Measurements from ENCODE around the gene CCDC87. TPM values are rescaled to one million over a fixed set of nuclear protein-coding genes. Genes with fewer than 3 reads are reported as not detected.
"Not testable (repeated sequence)": the region's sequence is repeated elsewhere in the genome, so short reads cannot be mapped to it uniquely, and the experiment has no call there.

Gene CCDC87
- polyA plus RNA-seq, 6 donors from 2014 or later, result 0.13 to 0.30 TPM; not detected in 4

DNA sequence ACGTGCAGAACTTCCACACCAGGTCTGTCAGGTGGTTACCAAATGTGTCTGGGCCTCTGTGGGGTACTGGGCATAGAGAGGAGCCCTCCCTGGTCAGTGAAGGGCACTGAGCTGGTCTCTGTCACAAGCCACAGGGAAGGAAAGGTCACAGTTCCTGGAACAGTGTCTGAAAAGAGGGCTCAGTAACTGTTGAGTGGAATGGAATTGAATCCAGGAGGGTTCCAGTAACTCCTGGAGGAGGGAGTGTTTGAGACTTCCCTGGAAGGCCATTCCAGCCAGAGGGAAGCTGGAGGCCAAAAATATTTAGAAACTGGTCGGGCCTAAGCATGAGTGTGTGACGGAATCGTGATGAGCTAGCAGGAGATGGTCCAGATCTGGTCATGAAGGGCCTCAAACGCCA lies 38.3 kb downstream of the CCDC87 start:
- no peaks in the 10 kb centered on the region for H3K36me3 Mint-ChIP-seq
- H3K27ac Mint-ChIP-seq, result peak overlapping the region in 1 of 6 donors; percentile 88
- ATAC-seq (ENCODE audit: low read depth in 2 of 2) (no peak), DNase-seq (no peak)
- no peaks in the 10 kb centered on the region for H3K9me3 Mint-ChIP-seq
- peaks cover 0 to 6% (median 3%) of the 10 kb centered on the region in 3 donors for H3K4me1 Mint-ChIP-seq
- peaks cover 17 to 35% (median 18%) of the 10 kb centered on the region in 3 donors for H3K27me3 Mint-ChIP-seq
- no peak overlapping the region for H3K4me3 Mint-ChIP-seq

DNA sequence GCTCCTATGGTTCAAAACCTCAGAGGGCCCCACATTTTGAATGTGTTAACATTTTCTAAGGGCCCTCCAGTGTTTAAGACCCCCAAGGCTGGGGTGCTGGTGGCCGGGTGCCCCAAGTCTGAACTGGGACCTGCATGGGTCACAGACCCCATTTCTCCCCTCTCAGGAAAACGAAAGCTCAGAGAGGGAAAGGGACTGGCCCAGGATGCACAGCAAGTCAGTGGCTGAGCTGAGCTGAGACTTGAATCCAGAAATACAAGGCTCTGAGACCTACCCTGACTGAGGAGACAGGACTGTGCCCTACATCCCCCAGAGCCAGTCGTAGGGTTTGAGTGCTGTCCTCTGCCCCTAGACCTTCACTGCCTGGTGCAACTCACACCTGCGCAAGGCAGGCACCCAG lies 42.0 kb downstream of the CCDC87 start:
- ATAC-seq (ENCODE audit: low read depth in 2 of 2) (no peak), DNase-seq (no peak)
- H3K27me3 Mint-ChIP-seq, result peaks cover 0 to 21% (median 4%) of the 10 kb centered on the region in 3 donors
- H3K36me3 Mint-ChIP-seq, result no peaks in the 10 kb centered on the region
- no peak overlapping the region for H3K27ac Mint-ChIP-seq
- H3K4me1 Mint-ChIP-seq, result peaks cover 0 to 7% (median 0%) of the 10 kb centered on the region in 3 donors
- no peaks in the 10 kb centered on the region for H3K9me3 Mint-ChIP-seq
- no peak overlapping the region for H3K4me3 Mint-ChIP-seq

DNA sequence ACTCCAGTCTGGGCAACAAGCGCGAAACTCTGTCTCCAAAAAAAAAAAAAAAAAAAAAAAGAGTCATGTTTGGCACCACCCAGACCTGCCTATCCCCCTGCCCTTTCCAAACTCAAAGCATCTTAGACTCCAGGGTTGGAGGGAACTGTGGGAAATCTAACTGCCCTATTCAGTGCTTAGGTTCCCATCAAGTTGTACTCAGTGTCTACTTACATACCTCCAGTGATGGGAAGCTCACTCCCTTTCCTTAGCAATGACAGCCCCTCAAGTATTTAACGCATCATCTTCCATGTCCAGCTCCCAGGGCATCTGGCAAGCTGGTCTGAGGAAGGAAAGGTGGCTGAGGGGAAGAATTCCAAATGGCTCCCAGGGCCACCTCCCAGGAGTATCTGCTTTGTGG lies 43.2 kb downstream of the CCDC87 start:
- peaks cover 5 to 14% (median 6%) of the 10 kb centered on the region in 3 donors for H3K4me1 Mint-ChIP-seq
- no peak overlapping the region for H3K27ac Mint-ChIP-seq
- H3K4me3 Mint-ChIP-seq, result peak overlapping the region in 1 of 8 donors; percentile 41
- H3K9me3 Mint-ChIP-seq, result no peaks in the 10 kb centered on the region
- no peaks in the 10 kb centered on the region for H3K36me3 Mint-ChIP-seq
- DNase-seq (no peak), ATAC-seq (ENCODE audit: low read depth in 2 of 2) (no peak)
- peaks cover 0 to 11% (median 0%) of the 10 kb centered on the region in 3 donors for H3K27me3 Mint-ChIP-seq

DNA sequence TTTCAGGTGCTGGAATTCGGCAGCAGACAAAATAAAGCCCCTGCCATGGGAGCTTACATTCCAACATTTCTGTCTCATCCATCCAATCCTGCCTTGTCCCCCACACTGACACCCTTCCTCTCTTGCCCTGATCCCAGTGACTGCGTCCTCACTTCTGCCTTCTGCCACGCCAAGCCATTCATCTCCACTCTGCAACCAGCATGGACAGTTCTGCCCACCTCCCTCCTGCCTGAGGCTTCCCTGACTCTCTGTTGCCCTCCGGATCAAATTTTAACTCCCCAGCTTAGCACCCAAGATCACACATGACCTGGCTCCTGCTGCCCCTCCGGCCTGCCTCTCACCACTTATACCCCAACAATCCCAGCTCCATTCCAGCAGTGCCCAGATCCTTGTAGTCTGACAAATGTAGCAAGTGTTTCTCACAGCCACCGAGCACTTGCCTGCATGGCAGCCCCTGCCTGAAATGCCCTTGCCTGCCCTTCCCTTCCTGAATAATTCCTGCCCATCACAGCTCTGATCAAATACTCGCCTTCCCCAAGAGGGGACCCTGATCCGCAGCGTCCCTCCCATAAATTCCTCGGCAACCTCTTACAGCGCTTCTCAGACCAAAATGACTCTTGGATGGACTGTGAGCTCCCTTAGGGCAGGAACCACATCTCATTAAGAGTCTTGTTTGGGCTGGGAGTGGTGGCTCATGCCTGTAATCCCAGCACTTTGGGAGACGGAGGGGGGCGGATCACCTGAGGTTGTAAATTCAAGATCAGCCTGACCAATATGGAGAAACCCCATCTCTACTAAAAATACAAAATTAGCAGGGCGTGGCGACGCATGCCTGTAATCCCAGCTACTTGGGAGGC lies 43.9 kb downstream of the CCDC87 start:
- no peaks in the 10 kb centered on the region for H3K36me3 Mint-ChIP-seq
- no peaks in the 10 kb centered on the region for H3K9me3 Mint-ChIP-seq
- peak overlapping the region in 6 of 8 donors; percentile 3 to 83 (median 50) for H3K4me3 Mint-ChIP-seq
- H3K27me3 Mint-ChIP-seq, result peaks cover 0 to 8% (median 0%) of the 10 kb centered on the region in 3 donors
- no peak for ATAC-seq (ENCODE audit: low read depth in 2 of 2)
- peaks cover 10 to 20% (median 12%) of the 10 kb centered on the region in 3 donors for H3K4me1 Mint-ChIP-seq
- H3K27ac Mint-ChIP-seq, result peak overlapping the region in 1 of 6 donors; percentile 87
- no peak for DNase-seq

GRCh38 chr11:66548041-66548440 lies 44.8 kb downstream of the CCDC87 start:
- no peaks in the 10 kb centered on the region for H3K36me3 Mint-ChIP-seq
- ATAC-seq (ENCODE audit: low read depth in 2 of 2) (no peak), DNase-seq (no peak)
- H3K4me1 Mint-ChIP-seq, result peaks cover 17 to 29% (median 20%) of the 10 kb centered on the region in 3 donors
- peaks cover 0 to 8% (median 0%) of the 10 kb centered on the region in 3 donors for H3K27me3 Mint-ChIP-seq
- peak overlapping the region in 5 of 8 donors; percentile 27 to 83 (median 66) for H3K4me3 Mint-ChIP-seq
- no peak overlapping the region for H3K27ac Mint-ChIP-seq
- H3K9me3 Mint-ChIP-seq, result no peaks in the 10 kb centered on the region

DNA sequence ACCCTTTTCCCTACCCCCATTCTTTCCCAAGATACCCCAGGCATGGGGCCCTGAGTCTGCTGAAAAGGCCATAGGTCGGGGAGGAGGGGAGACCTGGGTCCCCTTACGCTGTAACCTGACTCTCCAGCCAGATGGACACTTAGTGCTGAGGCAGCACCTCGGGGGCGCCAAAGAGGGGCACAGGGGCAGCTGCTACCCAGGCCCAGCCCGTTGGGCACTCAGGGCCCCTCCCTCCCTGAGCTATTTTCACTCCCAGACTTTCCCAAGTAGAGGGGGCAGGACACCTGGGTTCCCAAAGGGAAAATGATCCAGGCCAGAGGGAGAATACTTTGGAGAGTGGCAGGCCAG lies 45.2 kb downstream of the CCDC87 start:
- DNase-seq (no peak), ATAC-seq (ENCODE audit: low read depth in 2 of 2) (no peak)
- Mint-ChIP-seq H3K4me3 (peak overlapping the region in 5 of 8 donors; percentile 27 to 83 (median 66)), H3K9me3 (no peaks in the 10 kb centered on the region), H3K36me3 (peaks cover 0 to 2% of the 10 kb centered on the region in 2 donors), H3K27me3 (peaks cover 0 to 8% (median 0%) of the 10 kb centered on the region in 3 donors), H3K27ac (no peak overlapping the region), H3K4me1 (peaks cover 19 to 32% (median 24%) of the 10 kb centered on the region in 3 donors)

DNA sequence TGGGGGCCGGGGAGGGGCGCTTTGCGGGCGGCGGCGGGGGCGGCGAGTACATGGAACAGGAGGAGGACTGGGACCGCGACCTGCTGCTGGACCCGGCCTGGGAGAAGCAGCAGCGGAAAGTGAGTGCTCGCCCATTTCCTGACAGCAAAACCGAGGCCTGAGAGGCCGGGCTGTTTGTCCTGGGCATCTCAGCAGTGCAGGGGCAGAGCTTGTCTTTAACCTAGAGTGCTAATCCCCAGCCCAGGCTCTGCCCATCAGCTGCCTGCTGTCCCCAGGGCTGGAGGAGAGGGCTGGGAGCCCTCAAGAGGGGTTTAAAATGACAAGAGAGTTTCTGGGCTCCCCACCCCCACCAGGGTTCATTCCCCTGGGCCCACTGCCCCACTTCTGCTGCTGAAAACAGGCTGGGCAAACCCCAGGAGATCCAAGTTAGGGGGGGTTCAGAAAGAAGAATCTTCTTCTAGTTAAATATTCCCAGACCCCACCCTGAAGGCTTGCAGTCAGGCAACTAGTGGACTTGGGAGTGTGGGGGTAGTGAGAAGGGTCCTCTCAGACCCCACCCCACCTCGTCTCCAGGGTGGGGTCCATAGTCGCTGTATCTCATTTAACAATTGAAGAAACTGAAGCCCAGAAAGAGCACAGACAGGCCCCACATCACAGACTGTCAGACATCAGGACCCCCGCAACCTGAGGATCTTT lies 45.7 kb downstream of the CCDC87 start:
- Mint-ChIP-seq H3K9me3 (no peaks in the 10 kb centered on the region), H3K4me3 (peak overlapping the region; percentile 35 to 94 (median 86)), H3K36me3 (peaks cover 0 to 7% of the 10 kb centered on the region in 2 donors), H3K4me1 (peaks cover 24 to 38% (median 29%) of the 10 kb centered on the region in 3 donors), H3K27me3 (peaks cover 0 to 8% (median 0%) of the 10 kb centered on the region in 3 donors), H3K27ac (peak overlapping the region in 1 of 6 donors; percentile 88)
- no peak for ATAC-seq (ENCODE audit: low read depth in 2 of 2)
- no peak for DNase-seq

GRCh38 chr11:66546368-66546965 lies 46.4 kb downstream of the CCDC87 start, which contains the start of gene ACTN3:
ACTN3 (plus strand) TSS chr11:66546903; CDS start chr11:66546938, 35 bp downstream.
- H3K27ac Mint-ChIP-seq, result peak within 1 kb of the TSS in 5 of 6 donors; percentile 54 to 88 (median 68)
- peaks cover 0 to 13% of the 10 kb centered on the region in 2 donors for H3K36me3 Mint-ChIP-seq
- DNase-seq, result no peak
- H3K9me3 Mint-ChIP-seq, result no peaks in the 10 kb centered on the region
- H3K27me3 Mint-ChIP-seq, result peaks cover 0 to 8% (median 0%) of the 10 kb centered on the region in 3 donors
- ATAC-seq (ENCODE audit: low read depth in 2 of 2), result no peak
- peak within 1 kb of the TSS; percentile 82 to 94 (median 90) for H3K4me3 Mint-ChIP-seq
- peaks cover 31 to 44% (median 36%) of the 10 kb centered on the region in 3 donors for H3K4me1 Mint-ChIP-seq

DNA sequence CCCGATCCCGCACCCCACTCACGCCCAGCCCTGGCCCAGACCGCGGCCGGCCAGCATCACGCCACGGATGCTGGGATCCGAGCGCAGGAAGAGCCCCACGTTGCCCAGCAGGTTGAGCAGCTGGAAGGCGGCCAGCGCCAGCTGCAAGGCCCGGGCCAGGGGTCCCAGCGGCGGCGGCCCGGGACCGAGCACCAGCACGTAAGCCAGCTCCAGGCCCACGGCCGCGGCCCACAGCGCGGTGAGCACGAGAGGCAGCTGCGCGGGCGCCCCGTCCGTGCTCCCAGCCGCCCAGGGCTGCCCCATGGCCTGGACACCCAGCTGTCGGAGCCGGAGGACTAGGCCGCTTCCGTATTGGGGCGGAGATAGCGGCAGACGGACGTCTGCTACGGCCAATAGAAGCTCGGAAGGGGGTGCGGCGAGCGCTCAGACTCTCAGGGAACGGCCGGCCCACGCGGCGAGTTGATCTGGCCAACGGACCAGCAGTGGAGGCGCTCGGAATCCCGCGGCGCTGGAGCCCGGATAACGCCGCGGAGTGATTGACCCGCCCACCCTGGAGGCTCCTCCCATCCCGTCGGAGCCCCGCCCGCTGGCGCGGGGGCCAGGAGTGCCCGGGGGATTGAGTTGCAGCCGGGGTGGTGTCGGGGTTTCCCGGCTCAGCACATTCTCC lies 47.0 kb downstream of the CCDC87 start, which contains the start of gene ZDHHC24:
TSS of gene ZDHHC24 (minus strand) at position 348 of the 667 bp plus-strand sequence. CDS start at position 303, 45 bp downstream.
- peak; percentile 77 for DNase-seq
- Mint-ChIP-seq H3K9me3 (no peaks in the 10 kb centered on the region), H3K4me3 (peak within 1 kb of the TSS; percentile 82 to 94 (median 90)), H3K27me3 (peaks cover 0 to 8% (median 0%) of the 10 kb centered on the region in 3 donors), H3K36me3 (peaks cover 0 to 18% of the 10 kb centered on the region in 2 donors), H3K27ac (peak within 1 kb of the TSS; percentile 66 to 98 (median 88)), H3K4me1 (peaks cover 33 to 50% (median 42%) of the 10 kb centered on the region in 3 donors)
- ATAC-seq (ENCODE audit: low read depth in 2 of 2), result peak; percentile 77 to 80

- DNase-seq; H3K9me3 Mint-ChIP-seq; ATAC-seq (ENCODE audit: low read depth in 2 of 2); H3K27me3 Mint-ChIP-seq: not testable (repeated sequence)
- peaks cover 0 to 18% of the 10 kb centered on the region in 2 donors for H3K36me3 Mint-ChIP-seq
- peak overlapping the region; percentile 82 to 94 (median 90) for H3K4me3 Mint-ChIP-seq
- H3K4me1 Mint-ChIP-seq, result peaks cover 33 to 50% (median 44%) of the 10 kb centered on the region in 3 donors
- peak overlapping the region in 5 of 6 donors; percentile 25 to 98 (median 77) for H3K27ac Mint-ChIP-seq
These were observed 47.9 kb downstream of the CCDC87 start for GRCh38 chr11:66544952-66545351.

GRCh38 chr11:66543263-66544107 lies 49.4 kb downstream of the CCDC87 start:
- peaks cover 0 to under 1% (median 0%) of the 10 kb centered on the region in 3 donors for H3K27me3 Mint-ChIP-seq
- peak; percentile 74 to 81 for ATAC-seq (ENCODE audit: low read depth in 2 of 2)
- DNase-seq, result peak; percentile 75

More at GRCh38 chr11:66543263-66544107, 49.4 kb downstream of the CCDC87 start:
- peak overlapping the region; percentile 83 to 97 (median 94) for H3K27ac Mint-ChIP-seq
- peaks cover 33 to 50% (median 44%) of the 10 kb centered on the region in 3 donors for H3K4me1 Mint-ChIP-seq
- no peaks in the 10 kb centered on the region for H3K9me3 Mint-ChIP-seq
- H3K36me3 Mint-ChIP-seq, result peaks cover 0 to 18% of the 10 kb centered on the region in 2 donors
- peak overlapping the region; percentile 40 to 91 (median 82) for H3K4me3 Mint-ChIP-seq

Data from naive B cell (primary cell).